Cerebellar cortex (tissue), 1 donor: Measurements from ENCODE around the gene ZNF219.

Source experiments
- DNase-seq: peaks from one replicate; pipeline ENCODE4 v3.0.0-alpha.2; 2015; ENCODE audit warnings: low spot score

Gene ZNF219

GRCh38 chr14:21101802-21102413 lies 3.5 kb upstream of the ZNF219 start:
- DNase-seq, result no peak

DNA sequence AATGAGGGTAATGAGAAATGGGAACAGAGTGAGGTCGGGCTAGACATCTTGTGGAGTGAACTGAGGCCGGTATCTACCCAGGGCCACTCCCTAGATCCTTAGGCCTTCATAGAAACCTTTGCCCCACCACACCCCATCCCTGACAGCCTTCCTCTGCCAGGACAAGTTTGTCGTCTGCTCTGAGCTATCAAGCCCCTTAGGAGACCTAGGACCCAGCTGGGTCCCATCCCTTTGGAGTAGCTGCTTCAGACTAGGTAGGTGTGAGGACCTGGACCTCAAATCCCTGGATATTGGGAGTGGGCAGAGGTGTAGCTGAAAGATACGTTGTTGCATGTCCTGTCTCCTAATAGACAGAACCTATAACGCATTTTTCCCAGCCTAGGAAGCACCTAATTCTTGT lies 2.5 kb upstream of the ZNF219 start, which contains the start of gene TMEM253:
Gene TMEM253 (plus strand): TSS at position 136 of the 400 bp plus-strand sequence. CDS start 278 bp downstream, outside the sequence.
- no peak for DNase-seq

DNA sequence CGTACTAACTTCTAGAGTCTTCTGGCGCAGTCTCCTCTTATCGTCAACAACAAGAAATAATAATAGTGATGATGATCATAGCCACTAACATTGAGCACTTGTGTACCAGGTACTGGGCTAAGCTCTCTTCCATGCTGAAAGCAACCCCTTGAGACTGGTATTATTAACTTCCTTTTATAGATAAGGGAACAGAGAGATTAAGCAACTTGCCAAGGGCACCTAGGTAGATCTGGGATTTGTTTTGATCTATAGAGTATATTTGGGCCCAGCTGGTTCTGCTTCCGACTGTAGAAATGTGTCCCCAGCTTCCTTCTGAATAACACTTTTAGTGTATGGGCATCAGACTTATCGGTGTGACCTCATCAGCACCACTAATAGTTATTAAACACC lies 1.1 kb upstream of the ZNF219 start:
- DNase-seq, result no peak

GRCh38 chr14:21098892-21099595 lies 589 bp upstream of the ZNF219 start:
- DNase-seq, result no peak

- no peak for DNase-seq
Measured at GRCh38 chr14:21097636-21098075, 799 bp downstream of the ZNF219 start.

GRCh38 chr14:21096978-21097635 lies 1.3 kb downstream of the ZNF219 start:
- peak; percentile 69 for DNase-seq

DNA sequence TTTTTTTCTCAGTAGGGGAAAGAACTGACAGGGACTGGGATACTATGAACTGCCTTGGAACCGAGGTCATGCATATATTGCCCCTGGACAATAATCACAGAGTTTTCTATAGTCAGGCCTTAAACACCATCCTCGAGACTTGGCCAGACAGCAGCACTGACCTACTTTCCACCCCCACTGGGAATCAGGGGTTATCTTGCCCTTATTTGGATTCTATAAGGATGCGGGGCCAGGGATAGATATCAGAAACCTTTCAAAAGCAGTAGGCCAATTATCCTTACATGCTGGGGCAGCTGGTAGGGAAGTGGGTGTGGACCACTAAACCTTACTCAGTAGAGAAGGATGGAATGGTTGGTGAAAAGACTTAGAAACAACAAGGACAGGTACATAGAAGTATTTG lies 2.0 kb downstream of the ZNF219 start:
- no peak for DNase-seq

GRCh38 chr14:21095430-21096205 lies 2.8 kb downstream of the ZNF219 start:
- peak; percentile 85 for DNase-seq

- DNase-seq, result peak; percentile 61
Measured at GRCh38 chr14:21093769-21094681, 4.4 kb downstream of the ZNF219 start.

DNA sequence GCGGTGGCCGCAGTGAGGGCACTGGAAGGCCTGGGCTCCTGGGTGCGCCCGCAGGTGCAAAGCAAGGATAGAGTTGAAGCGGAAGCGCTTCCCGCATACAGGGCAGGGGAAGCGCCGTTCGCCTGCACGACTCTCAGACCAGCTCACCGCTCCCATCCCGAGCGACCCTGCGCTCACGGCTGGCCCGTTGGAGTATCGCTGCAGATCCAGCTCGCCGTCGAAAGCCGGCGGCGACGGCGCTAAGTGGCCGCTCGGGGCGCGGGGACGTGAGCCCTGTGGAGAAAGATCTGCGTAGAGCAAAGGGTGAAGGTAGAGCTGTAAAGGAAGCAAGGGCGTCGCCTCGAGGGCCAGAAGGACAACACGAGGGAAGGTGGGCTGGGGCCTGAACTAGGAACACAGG lies 5.4 kb downstream of the ZNF219 start:
- no peak for DNase-seq

DNA sequence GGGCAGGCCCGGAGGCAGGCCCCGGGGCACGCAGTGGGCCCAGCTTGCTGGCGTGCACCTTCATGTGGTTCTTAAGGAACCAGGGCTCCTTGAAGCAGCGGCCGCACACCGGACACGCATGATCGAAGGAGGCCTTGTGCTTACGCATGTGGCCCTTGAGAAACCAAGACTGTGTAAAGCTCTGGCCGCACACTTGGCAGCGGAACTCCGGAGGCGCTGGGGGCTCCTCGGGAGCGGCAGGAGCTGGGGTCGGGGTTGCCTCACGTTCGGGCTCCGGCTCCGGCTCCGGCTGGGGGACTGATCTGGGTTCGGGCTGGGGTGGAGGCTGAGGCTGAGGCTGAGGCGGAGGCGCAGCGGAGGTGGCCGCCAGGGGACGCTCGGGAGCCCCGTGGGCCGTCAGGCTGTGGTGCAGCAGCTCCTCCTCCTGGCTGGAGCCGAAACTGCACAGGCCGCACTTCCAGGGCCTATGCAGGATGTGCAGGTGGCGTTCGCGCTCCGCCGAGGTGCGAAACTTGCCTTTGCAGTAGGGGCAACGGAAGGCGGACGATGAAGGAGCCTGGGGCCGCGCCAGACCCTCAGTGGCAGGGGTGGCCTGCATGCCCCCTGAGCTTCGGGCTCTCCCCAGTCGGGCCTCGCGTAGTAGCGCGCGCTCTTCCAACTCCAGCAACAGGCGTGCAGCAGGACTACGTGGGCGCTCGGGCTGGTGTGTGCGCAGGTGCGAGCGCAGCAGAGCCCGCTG lies 6.0 kb downstream of the ZNF219 start:
- DNase-seq, result peak; percentile 72

DNA sequence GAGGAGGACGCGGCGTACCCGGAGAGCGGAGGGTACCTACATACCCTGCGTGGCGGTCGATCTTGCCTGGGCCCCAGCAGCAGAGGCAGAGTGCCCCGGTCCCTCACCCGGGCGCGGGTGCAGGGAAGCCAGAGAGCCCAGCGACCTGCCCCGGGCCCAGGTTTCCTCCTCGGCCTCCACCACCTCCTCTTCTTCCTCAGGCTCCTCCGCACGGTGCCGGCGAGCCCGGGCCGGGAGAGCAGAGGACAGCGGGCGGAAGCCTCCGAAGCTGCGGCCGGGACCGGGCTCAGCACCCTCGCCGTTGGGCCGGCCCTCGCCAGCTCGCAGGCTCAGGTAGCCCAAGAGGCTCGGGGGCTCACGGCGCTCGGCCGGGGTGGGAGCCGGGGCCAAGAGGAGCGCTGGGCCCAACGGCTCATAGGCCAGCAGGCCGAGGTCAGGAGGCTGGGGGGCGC lies 6.6 kb downstream of the ZNF219 start:
- DNase-seq, result no peak

DNA sequence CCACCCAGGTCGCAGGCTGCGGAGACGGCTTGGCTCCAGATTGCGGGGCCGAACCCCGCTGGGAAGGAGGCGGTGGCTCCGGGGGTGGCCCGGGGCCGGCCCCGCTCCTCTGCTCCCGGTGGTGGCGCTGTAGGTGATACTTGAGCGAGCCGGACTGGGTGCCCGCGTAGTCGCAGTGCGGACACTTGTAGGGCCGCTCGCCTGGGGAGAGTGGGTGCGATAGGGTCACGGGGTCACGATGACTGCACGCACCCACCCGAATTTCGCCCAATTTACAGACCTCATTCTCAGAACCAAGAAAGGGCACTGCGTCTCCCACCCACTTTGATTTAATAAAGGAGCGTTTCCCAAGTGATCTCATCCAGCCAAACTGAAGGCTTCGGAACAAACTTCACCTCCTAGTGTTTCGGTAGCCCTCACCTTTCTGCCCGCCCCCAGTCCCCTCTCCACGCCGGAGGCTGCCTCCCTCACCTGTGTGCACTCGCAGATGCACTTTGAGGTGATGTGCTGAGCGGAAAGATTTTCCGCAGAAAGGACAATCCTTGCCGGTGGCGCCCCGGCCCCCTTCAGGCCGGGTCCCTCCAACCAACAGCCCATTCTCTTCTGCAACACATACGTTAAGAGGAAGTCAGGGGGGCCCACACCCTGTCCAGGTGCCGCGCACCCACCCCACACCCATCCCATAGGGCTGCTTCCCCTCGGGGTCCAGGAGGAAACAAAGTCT lies 7.4 kb downstream of the ZNF219 start:
- no peak for DNase-seq

DNA sequence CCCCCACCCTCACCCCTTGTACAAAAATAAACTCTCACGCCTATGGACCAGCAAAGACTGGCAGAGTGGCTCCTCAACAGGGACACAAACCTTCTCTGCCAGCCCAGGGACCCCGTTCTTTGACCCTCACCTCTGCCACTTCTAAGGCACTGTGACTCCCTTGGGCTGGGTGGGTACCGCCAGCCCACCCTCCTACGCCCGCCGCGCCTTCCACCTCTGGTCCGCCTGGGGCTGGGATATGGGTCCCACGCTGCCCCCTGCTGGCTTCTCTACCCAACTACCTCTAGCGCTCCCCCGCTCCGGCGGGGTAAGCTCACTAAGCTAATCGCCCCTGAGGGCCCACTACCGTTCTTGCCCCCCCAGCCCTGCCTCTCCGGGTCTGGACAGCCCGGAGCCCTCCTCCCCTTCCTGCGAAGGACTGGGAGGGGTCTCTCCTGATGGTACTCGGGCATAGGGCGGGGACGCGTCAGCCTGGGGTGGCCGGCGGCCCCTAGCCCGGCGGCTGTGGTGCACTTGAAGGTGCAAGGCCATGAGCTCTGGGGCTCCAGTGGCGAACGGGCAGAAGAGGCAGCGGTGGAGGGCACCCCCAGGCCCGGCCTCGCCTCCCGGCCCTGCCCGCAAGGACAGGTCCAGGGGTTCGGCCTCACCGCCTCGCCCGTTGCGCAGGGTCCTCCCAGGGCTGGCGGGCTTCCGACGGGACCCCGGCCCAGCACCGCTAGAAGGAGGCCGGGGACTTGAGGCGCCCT lies 8.1 kb downstream of the ZNF219 start:
- DNase-seq, result no peak

GRCh38 chr14:21089877-21090193 lies 8.6 kb downstream of the ZNF219 start:
- DNase-seq, result no peak

DNA sequence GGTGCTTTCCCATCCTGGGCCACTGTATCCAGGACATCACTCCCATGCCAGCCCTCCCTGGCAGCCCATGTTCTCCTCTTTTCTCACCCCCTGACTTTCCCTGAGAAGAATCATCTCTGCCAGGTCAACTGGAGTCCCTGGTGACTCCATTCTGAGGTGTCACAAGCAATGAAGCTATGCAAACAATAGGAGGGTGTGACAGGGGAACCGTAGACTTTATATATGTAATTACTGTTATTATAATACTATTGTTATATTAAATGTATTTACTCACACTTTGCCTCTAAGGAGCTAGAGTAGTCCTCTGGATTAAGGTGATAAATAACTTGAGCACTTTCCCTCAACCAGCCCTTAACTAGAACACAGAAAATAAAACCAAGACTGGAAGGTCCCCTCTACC lies 9.2 kb downstream of the ZNF219 start:
- no peak for DNase-seq

DNA sequence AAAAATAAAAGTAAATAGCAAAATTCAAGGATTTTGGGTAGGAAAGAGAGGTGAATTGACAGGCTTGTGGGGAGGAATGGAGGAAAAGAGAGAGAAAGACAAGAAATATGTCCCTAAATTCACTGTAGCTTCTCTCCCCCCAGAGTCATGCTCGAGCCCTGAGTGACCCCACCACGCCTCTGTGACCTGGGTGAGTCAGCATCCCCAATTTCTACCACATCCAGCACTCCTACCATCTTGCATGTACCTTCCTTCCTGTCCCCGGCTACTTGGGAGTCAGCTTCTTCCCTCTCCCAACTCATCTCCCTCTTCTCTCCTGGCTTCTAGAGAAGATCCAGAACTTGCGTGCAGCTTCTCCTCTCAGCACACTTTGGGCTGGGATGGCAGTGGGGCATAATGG lies 9.8 kb downstream of the ZNF219 start:
- no peak for DNase-seq

- peak; percentile 94 for DNase-seq
Measured at GRCh38 chr14:21087294-21088091, 11.0 kb downstream of the ZNF219 start.
